A673 (cell line): Measurements from ENCODE around the gene CCDC12. TPM values are rescaled to one million over a fixed set of nuclear protein-coding genes. Genes with fewer than 3 reads are reported as not detected.

Experiments used
- BruUV-seq: library from RNA; stranded (reverse); fragments of 400-500 nt; replicated peaks from 2 replicates; lab custom pipeline; 2021; lab: Mats Ljungman, UMichigan
- CTCF ChIA-PET: fragments of 300-600 bp; sonication (Branson Sonifier 250); formaldehyde crosslinking; loops from one replicate; lab custom pipeline; 2022; ENCODE audit warnings: antibody characterized with exemption; lab: Charles Lee
- POLR2A ChIA-PET: fragments of 300-600 bp; sonication (Branson Sonifier 250); formaldehyde crosslinking; loops from one replicate; lab custom pipeline; 2022; ENCODE audit warnings: antibody characterized with exemption; ENCODE audit not compliant: low non-redundant PET; lab: Charles Lee
- DNase-seq: peaks from one replicate; pipeline ENCODE4 v3.0.0-alpha.2; 2015; ENCODE audit warnings: low spot score
- H3K27ac ChIP-seq: fragments of 200-600 bp; sonication (generic); 2 replicates; pipeline ENCODE4 v1.5.1; 2016; ENCODE audit warnings: mixed run types, low read depth, mild to moderate bottlenecking, mixed read lengths, antibody characterized with exemption, low read length; ENCODE audit not compliant: poor library complexity, severe bottlenecking
- H3K27me3 ChIP-seq: fragments of 200-600 bp; sonication (generic); replicated peaks from 2 replicates; pipeline ENCODE4 v1.6.1; 2017; ENCODE audit warnings: mixed run types, low read depth, mild to moderate bottlenecking, mixed read lengths, antibody characterized with exemption, low read length; ENCODE audit not compliant: insufficient read depth, poor library complexity
- H3K36me3 ChIP-seq: fragments of 200-600 bp; sonication (generic); 2 replicates; pipeline ENCODE4 v1.6.1; 2016; ENCODE audit warnings: mixed run types, mild to moderate bottlenecking, mixed read lengths, antibody characterized with exemption, low read length; ENCODE audit not compliant: insufficient read depth, poor library complexity, severe bottlenecking
- H3K4me1 ChIP-seq: fragments of 200-600 bp; sonication (generic); 2 replicates; pipeline ENCODE4 v1.6.1; 2017; ENCODE audit warnings: mixed run types, mild to moderate bottlenecking, mixed read lengths, antibody characterized with exemption, low read length; ENCODE audit not compliant: insufficient read depth, poor library complexity, severe bottlenecking
- H3K4me3 ChIP-seq: fragments of 200-600 bp; sonication (generic); 2 replicates; pipeline ENCODE4 v1.5.1; 2016; ENCODE audit warnings: low read depth, mixed run types, mild to moderate bottlenecking, mixed read lengths, low read length; ENCODE audit not compliant: poor library complexity, severe bottlenecking
- H3K9me3 ChIP-seq: fragments of 200-600 bp; sonication (generic); 2 replicates; pipeline ENCODE4 v1.6.1; 2016; ENCODE audit warnings: mixed run types, low read depth, mild to moderate bottlenecking, mixed read lengths, antibody characterized with exemption, low read length; ENCODE audit not compliant: poor library complexity, severe bottlenecking
- CTCF ChIP-seq: fragments of 300-800, 200-600 bp; sonication (generic); conservative IDR thresholded peaks from 2 replicates; pipeline ENCODE4 v1.5.1; 2017; ENCODE audit warnings: low read depth, mild to moderate bottlenecking, antibody characterized with exemption, low read length, moderate library complexity, mixed read lengths
- EZH2 ChIP-seq: fragments of 200-600 bp; sonication (generic); IDR thresholded peaks from 2 replicates; pipeline ENCODE4 v1.6.1; 2017; ENCODE audit warnings: borderline replicate concordance, low read depth, mild to moderate bottlenecking, mixed read lengths, antibody characterized with exemption, low read length; ENCODE audit not compliant: poor library complexity, severe bottlenecking
- intact Hi-C: fragments of 100-400 bp; cut with micrococcal nuclease; formaldehyde crosslinking; loops from one replicate; pipeline ENCODE4 v1.10.0; 2022; ENCODE audit not compliant: unreplicated experiment
- total RNA-seq: library from RNA; stranded (reverse); gene quantifications from 2 replicates; pipeline ENCODE4 v1.2.3, GENCODE V29; 2021

The CCDC12 gene
- total RNA-seq, 1 experiment from 2014 or later, result 28.2 TPM

- CTCF ChIA-PET, result no interaction called here
- intact Hi-C loops, result no loop called here
These were observed 10.8 kb upstream of the CCDC12 start for GRCh38 chr3:46987319-46987742.

GRCh38 chr3:46986782-46987310 lies 10.3 kb upstream of the CCDC12 start:
- POLR2A ChIA-PET, result no interaction called here

More at GRCh38 chr3:46987319-46987742, 10.8 kb upstream of the CCDC12 start:
- no peak for DNase-seq
- H3K27ac ChIP-seq, result no peak overlapping the region
- H3K36me3 ChIP-seq, result no peaks in the 10 kb centered on the region
- no peaks in the 10 kb centered on the region for H3K4me1 ChIP-seq
- no peaks in the 10 kb centered on the region for H3K27me3 ChIP-seq
- no peaks in the 10 kb centered on the region for H3K9me3 ChIP-seq
- BruUV-seq, result no TSS peak
- H3K4me3 ChIP-seq, result no peak overlapping the region
- TF ChIP-seq CTCF, result no peak
- POLR2A ChIA-PET, result no interaction called here

GRCh38 chr3:46986055-46986730 lies 9.6 kb upstream of the CCDC12 start:
- intact Hi-C loops, result no loop called here
- TF ChIP-seq EZH2, result no peak

More at GRCh38 chr3:46986782-46987310, 10.3 kb upstream of the CCDC12 start:
- Histone ChIP-seq H3K27ac (no peak overlapping the region), H3K36me3 (no peaks in the 10 kb centered on the region), H3K27me3 (no peaks in the 10 kb centered on the region), H3K4me1 (no peaks in the 10 kb centered on the region), H3K9me3 (no peaks in the 10 kb centered on the region), H3K4me3 (no peak overlapping the region)
- TF ChIP-seq EZH2, result no peak
- no peak for TF ChIP-seq CTCF
- CTCF ChIA-PET, result no interaction called here
- no TSS peak for BruUV-seq
- intact Hi-C loops, result no loop called here
- no peak for DNase-seq

DNA sequence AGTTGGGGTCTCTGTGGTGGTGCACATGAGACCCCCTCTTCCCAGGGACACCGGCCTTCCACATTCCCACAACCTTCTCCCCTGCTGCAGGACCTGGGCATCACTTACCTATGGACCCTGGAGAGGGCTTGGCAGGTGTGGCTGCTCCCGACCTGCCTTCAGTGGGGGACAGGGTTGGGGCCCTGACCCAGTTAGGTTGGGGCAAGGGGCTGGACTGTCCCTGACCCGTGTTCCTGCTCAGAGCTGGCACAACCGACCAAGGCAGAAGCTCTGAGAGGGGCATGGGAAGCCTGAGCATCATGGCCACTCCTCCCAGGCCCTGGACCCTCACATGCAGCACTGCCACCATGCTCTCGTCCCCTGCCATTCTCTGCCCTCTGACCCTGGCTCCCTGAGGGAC lies 9.0 kb upstream of the CCDC12 start:
- no peak overlapping the region for H3K27ac ChIP-seq
- POLR2A ChIA-PET, result no interaction called here
- no TSS peak for BruUV-seq
- H3K9me3 ChIP-seq, result no peaks in the 10 kb centered on the region
- CTCF ChIA-PET, result no interaction called here
- intact Hi-C loops, result no loop called here
- no peaks in the 10 kb centered on the region for H3K4me1 ChIP-seq
- H3K36me3 ChIP-seq, result no peaks in the 10 kb centered on the region
- H3K4me3 ChIP-seq, result no peak overlapping the region
- TF ChIP-seq EZH2 (no peak), CTCF (no peak)
- H3K27me3 ChIP-seq, result no peaks in the 10 kb centered on the region
- DNase-seq, result no peak

More at GRCh38 chr3:46986055-46986730, 9.6 kb upstream of the CCDC12 start:
- Histone ChIP-seq H3K4me1 (no peaks in the 10 kb centered on the region), H3K9me3 (no peaks in the 10 kb centered on the region), H3K27me3 (no peaks in the 10 kb centered on the region), H3K36me3 (no peaks in the 10 kb centered on the region), H3K27ac (no peak overlapping the region), H3K4me3 (no peak overlapping the region)
- ChIA-PET CTCF (no interaction called here), POLR2A (no interaction called here)
- no peak for DNase-seq
- BruUV-seq, result no TSS peak
